NCI-H2081 (cell line): ENCODE results near the gene GRAMD1C.

ENCODE experiments used
- DNase-seq, 2 experiments: peaks; one replicate each; lab custom pipeline; 2025; lab: John Stamatoyannopoulos, UW

The GRAMD1C gene

DNA sequence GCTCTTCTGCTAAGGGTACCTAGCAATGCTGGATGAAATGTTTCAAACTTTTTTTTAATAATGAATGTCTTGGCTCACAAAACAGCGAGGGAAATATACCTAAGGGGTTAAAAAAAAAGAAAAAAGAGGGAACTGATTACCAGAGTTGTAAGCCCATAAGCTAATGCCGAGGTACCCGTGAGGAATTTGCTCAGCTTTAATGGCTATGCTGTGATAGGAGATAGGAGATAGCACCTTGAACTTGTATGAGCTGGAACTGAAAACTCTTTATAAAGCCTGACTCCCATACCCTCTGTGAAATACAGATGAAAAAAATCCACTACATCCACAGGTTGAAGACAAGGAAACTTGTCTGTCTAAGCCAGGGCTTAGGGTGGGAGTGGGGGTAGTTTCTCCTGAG is 13.9 kb downstream of the GRAMD1C start:
- no peak for DNase-seq

DNA sequence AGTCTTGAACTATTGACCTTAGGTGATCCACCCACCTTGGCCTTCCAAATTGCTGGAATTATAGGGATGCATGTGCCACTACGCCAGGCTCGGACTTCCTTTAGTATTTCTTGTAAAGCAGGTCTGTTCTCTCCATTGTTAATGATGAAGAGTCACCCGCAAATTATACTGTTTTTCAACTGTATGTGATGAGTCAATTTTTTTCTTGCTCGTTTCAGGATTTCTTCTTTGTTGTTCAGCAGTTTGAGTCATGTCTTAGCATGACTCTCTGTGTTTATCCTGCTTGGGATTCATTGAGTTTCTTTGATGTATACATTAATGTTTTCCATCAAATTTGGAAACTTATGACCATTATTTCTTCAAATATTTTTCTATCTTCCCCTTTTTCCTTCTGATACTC is 28.9 kb downstream of the GRAMD1C start:
- no peak for DNase-seq

DNA sequence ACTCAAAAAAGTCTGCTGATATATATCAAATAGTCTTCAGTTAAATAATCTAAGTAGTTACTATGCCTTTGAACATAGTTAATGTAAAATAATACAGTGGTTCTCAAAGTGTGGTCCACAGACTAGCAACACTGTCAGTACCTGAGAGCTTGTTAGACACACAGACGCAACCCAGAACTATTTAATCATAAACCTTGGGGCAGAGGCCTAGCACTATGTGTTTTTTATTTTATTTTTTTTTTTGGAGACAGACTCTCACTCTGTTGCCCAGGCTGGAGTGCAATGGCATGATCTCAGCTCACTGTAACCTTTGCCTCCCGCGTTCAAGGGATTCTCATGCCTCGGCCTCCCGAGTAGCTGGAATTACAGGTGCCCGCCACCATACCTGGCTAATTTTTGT is 34.7 kb downstream of the GRAMD1C start:
- DNase-seq = no peak

DNA sequence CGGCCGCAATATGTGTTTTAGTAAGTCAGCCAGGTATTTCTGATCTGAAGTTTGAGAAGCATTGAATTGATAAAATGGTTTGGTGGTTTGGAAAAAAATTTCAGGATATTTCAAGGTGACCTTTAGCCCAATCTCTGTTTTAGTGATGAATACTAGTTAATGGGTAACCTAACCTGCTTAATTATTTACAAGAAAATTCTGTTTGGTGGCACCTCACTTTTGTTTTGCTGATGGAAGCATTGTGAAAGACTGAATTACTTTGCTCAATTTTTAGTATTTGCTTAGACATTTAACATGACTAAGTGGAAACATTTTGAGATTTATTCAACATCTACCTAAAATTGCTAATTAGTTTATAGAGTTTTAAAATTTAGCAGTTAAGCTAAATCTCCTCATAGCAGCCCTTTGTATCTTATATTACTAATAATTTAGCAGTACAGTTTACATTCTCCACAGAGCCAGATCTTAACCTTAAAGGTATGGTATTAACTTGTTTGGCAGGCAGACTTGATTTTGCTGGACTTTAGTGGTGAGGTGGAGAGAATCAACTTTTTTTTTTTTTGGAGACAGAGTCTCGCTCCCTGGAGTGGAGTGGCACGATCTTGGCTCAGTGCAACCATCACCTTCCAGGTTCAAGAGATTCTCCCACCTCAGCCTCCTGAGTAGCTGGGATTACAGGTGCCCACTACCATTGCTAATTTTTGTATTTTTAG is 35.4 kb downstream of the GRAMD1C start:
- DNase-seq = no peak

DNA sequence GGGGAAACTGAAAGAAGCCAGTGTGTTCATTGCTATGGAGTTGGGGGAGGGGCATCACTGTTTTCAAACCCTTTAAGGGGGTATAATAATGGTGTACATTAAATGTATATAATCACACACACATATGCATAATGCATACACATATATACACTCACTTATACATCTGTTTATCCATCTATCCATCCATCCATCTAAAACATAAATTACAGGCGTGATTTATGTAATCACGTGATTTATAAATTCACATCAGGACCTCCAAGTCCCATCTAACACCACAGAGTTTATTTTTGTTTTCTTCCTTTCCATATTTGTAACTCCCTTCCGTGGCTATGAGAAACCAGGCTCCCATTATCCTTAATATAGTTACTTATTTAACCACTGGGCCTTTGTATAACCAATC is 39.8 kb downstream of the GRAMD1C start:
- no peak for DNase-seq

DNA sequence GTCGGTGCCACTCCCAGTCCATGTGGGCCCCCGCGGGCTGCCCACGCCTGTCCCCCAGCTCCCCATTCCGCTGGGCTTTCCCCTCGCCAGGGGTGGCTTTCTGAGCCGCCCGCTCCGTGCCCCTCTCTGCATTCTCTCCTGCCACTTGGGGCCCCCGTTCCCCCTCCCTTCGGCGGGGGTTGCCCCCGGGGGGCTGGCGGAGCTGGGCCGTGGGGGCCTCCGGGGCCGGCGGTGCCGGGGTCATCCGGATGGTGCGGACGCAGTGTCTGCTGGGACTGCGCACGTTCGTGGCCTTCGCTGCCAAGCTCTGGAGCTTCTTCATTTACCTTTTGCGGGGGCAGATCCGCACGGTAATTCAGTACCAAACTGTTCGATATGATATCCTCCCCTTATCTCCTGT is 46.5 kb downstream of the GRAMD1C start:
- DNase-seq = no peak

DNA sequence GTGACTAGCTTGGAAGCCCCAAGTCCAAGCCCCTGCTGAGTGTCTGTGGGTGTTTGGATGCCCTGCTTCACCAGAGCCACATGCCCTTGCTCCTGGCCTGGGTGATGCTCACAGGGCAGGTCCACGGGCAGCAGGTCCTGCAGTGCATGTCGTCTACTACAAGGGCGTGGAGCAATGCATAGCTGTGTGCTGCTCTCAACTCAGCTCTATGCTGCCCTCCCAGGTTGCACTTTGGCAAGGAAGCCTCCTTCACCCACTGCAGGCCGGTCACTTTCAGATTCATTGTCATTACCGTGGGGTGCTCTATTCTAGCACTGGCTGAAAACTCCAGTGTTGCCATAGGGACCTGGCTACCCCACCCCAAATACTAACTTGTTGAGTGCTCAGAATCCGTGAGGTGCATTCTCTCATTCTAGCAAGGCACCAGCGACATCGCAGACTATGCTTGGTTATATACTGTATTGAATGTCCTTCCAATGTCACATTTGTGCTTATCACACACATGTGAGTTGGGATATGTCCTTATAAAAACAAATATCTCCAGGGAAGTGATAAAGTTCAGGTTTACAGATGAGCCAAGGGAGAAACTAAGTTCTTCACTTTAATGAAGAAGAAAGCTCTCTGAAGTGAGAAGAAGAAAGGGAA is 51.8 kb downstream of the GRAMD1C start:
- no peak for DNase-seq

DNA sequence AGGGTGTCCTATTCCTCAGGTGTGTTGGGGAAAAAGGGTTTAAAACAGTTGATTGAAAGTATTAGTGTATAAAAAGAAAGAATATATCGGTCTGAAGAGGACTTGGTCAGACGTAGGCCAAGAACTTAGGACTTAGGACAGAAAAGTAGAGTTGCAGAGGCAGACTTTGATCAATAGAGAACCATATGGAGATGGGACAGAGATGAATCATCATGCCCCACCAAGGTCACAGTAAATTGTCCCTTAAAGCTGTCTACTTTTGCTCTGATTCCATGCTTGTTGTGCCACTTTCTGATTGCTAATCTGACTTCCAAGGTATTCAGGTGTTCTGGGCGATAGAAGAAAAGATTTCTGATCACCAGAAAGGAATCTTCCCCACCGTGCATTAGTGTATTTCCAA is 56.3 kb downstream of the GRAMD1C start:
- no peak for DNase-seq

DNA sequence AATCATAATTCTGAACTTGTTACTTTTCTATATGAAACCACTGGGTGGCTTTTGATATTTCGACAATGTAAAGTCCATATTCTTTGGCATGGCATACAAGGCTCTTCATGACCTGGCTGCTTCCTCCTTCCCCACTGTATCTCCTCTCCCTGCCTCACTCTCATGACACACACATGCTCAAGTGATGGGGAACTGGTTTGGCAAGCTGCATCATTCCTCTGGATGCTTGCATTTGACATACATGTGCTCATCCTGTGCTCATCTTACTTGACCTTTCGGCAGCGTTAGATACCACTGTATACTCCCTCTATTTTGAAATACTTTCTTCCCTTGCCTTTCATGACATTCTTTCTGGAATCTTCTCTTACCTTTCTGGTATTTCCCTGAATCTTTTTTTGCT is 57.4 kb downstream of the GRAMD1C start:
- DNase-seq = no peak

DNA sequence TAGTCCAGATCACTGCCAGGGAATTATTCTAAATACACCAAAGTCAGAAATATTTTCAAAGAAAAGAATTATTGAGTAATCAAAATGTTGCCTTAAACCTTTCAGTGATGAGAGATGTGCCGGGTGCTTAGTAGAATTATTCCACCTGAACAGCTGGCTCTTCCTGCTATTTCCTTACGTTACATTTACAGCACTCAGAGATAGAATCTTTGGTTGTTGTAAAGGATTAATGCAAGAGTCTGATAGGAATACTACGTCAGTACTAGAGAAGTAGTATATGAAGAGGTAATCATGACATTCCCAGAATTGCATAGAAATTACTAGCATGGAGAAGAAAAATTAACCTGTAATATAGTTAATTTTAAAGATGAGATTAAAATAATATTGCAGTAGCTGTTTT is 58.3 kb downstream of the GRAMD1C start:
- DNase-seq = no peak

DNA sequence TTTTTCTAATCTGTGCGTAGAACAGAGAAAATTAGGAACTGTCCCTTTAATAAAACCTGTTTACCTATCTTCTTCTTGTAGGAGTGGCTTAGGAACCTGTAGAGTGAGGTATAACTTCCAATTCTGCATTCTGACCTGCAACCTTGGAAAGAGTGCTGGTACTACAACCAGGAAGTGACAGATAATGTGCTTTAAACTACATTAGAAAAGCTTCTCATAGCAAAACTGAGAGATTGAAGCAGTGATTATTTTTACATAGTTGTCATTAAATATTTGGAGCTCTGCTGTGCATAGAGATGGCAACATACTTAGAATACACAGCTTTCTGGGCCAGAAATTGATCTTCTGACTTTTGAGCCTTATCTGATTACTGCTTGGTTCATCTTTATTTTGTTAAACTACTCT is 58.8 kb downstream of the GRAMD1C start:
- no peak for DNase-seq

DNA sequence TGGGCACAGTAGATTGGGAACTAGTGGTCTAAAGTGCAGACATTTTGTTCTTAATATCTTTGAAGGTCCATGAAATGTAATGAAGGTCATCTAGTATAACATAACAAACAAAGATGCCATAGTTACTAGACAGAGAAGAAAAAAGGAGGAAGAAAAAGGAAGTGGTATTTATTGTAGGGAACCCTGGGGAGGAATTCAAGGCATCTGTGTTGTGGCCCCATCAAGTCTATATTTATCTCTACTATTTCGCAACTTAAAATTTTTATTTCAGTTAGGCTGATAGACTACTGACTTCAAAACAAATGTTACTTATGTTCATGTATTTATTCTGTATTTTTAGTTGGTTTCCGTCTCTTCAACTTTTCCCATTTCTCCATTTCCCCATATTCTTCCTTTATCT is 60.3 kb downstream of the GRAMD1C start:
- DNase-seq = no peak

DNA sequence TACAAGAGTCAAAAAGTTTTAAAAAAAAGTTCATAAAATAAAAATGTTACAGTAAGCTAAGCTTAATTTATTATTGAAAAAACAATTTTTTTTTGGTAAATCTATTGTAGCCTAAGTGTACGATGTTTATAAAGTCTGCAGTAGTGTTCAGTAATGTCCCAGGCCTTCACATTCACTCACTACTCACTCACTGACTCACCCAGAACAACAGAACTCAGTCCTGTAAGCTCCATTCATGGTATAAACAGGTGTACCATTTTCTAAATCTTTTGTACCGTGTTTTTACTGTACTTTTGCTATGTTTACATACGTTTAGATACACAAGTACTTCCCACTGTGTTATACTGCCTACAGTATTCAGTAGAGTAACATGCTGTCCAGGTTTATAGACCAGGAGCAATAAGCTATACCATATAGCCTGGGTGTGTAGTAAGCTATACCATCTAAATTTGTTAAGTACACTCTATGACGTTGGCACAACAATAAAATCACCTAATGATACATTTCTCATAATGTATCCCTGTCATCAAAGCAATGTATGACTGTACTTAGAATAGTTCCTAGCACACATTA is 68.1 kb downstream of the GRAMD1C start:
- no peak for DNase-seq

DNA sequence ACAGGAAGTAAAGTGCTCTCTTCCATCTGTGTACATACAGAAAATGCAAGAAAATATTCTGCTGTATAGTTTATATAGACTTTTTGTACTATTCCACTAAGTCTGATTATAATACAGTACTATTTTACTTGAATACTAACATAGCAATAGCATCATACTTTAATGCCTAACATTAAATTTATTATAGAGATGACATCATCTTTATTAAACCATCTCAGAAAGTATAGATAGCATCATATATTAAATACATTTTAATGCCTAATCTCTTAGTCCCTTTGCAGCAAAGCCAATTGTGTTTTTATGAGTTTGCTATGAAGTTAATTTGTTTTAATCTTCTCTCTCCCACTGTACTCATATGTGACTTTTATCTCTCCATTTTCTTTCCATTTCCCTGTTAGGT is 69.5 kb downstream of the GRAMD1C start:
- DNase-seq = no peak

DNA sequence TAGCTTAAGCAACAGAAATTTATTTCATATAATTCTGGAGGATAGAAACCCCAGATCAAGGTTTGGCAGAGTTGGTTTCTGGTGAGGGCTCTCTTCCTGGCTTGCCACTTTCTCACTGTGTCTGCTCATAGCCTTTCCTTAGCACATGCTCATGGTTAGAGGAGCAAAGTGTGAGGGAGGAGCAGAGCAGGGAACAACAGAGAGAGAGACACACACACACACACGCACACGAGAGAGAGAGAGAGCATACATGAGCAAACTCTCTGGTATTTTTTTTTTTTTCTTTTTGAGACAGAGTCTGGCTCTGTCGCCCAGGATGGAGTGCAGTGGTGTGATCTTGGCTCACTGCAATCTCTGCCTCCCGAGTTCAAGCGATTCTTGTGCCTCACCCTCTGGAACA is 72.4 kb downstream of the GRAMD1C start:
- DNase-seq = no peak

DNA sequence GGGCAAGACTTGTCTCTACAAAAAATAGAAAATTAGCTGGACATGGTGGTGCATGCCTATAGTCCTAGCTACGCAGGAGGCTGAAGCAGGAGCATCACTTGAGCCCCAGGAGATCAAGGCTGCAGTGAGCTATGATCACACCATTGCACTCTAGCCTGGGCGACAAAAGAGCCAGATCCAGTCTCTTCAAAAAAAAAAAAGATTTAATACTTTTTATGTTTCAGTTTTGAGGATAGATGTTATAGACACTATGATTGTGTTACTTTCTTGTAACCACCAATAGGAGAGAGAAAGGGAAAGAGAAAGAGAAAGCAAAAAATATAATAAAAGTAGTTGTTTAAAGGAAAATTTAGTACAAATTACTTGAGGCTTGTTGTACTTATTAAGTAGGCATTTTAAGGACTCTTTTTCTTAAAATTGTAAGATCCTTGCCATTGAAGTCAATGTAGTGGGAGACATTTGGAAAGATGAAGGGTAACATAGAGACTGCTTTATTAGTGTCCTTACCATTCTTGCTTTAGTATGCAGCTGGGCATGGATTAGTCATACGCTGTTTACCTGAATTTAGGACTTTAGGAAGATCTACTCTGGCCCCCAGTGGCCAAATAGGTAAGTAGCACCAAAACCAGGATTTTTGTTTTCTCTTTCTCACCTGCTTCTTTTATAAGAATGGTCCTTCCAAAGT is 74.1 kb downstream of the GRAMD1C start:
- peak; percentile 62 to 65 for DNase-seq

DNA sequence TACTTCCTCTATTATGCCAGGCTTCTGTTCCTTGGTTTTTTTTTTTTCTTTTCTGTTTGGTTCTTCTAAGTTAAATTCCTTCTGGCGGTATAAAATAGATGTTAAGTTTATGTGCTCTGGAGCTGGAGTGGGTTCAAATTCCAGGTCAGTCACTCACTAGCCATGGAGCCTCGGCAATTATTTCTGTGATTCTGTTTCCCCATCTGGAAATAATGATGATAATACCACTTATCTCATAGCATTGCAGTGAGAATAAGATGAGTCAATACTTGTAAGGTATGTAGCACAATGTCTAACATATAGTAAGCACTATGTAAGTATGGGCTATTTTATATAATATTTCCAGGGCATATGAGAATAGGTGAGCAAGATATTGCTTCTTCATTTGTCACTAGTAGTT is 76.1 kb downstream of the GRAMD1C start:
- no peak for DNase-seq

DNA sequence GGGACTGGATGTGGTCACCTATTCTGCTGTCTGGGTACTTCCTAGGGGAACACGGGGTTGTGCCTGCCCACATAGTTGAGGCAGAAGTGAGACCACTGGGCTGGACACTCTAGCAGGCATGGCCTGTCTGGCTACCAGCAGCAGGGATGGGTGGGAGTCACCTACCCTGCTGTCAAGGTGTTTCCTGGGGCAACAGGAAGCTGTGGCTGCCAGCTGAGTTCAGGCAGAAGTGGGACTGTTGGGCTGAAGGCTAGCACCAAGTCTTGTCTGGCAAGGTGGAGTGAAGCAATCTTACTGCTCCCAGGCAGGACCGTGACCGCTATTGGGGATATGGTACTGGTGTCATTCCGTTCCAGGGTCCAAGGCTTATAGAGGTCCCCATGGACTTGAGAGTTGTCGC is 89.0 kb downstream of the GRAMD1C start:
- DNase-seq = no peak

DNA sequence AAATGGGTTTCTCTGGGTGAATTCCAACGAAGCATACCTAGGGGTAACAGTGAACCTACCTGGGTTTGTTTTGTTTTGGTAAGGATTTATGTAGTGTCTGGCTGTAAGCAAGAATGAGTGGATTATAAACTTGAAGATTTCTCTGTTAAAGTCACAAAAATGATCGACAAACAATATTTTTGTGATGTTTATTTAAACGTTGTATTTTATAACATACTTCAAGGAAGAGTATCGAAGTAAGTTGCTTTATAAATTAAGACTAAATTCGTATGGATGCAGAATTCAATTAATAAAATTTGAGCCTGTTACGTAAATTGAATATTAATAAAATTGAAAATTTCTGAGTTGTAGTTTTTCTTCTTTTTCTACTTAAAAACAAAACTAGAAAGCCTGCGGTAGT is 108.2 kb downstream of the GRAMD1C start:
- no peak for DNase-seq

DNA sequence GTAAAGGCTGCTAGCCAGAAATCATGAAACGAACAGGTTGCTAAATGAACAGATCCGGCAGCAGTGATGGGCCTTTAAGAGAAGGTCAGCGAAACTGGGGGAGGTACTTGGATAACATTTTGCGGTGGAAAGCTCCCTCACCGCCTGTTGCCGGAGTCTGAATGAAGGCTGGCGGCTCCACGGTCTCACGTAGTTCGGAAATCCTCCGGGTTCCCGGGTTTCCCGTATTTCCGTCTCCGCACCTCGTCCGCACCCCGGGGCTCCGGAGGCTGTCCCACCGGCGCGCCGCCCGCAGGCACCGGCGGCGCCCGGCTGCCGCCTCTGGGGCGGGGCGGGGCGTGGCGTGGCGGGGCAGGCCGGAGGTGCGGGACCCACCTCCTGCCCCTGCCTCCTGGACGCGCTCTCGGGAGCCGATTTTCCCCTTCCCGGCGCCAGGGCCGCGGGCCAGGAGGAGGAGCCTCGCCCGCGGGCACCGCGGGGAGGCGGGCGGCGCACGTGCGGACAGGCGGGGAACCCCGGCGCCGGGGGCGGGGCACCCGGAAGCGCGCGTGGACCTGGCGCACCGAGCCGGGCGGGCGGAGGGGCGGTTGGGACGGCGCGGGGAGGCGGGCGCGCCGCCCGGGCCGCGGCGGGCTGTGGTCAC is 108.9 kb downstream of the GRAMD1C start, which contains the start of gene ZDHHC23:
TSS of gene ZDHHC23 (plus strand) at position 642 of the 643 bp plus-strand sequence. CDS start 790 bp downstream, outside the sequence.
- peak; percentile 78 to 81 for DNase-seq

DNA sequence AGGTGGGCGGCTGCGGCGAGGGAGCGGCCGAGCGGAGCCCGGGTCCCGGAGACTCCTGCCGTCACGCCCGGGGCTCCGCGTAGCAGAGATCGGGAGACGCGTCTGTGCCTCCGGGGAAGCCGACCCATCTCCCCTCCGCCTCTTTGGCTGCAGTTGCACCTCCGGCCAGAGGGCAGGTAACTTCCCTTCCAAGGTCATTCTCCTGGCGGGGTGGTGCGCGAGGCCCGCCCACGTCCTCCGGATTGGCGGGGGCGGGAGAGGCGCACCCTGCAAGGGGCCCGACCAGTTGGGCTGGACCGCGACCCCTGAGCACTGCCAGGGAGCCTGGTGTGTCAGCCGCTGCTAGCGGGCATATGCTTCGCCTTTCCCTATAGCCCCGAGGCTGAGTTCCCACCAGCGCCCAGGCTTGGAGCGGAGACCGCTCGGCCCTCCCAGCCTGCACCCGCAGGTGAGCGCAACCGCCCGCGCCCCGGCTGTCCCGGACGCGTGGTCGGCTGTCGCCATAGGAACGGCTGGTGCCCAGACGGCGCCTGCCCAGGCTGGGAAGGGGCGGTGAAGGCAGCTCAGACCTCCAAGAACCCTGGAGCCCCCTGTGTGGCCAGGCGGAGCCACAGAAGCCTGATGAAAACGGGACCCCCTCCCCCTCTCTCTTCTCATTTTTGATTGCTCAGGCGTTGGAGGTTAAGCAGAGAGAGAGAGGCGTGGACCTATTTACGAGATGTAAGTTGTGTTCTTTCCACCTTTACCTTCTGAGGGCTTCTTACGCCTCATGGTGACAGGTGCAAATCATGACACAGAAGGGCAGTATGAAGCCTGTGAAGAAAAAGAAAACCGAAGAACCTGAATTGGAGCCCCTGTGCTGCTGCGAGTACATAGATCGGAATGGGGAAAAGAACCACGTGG is 109.7 kb downstream of the GRAMD1C start:
- DNase-seq = peak in 1 of 2 experiments; percentile 52
